Stromal cell of bone marrow (primary cell): ENCODE data around the gene SLC25A44.
"Not testable (repeated sequence)": the region's sequence is repeated elsewhere in the genome, so short reads cannot be mapped to it uniquely, and the experiment has no call there.

Experiments
- DNase-seq: peaks from one replicate; pipeline ENCODE4 v3.0.0-alpha.2; 2012; ENCODE audit warnings: low read depth

The SLC25A44 gene

GRCh38 chr1:156163712-156164111 lies 30.2 kb upstream of the SLC25A44 start:
- DNase-seq: no peak

DNA sequence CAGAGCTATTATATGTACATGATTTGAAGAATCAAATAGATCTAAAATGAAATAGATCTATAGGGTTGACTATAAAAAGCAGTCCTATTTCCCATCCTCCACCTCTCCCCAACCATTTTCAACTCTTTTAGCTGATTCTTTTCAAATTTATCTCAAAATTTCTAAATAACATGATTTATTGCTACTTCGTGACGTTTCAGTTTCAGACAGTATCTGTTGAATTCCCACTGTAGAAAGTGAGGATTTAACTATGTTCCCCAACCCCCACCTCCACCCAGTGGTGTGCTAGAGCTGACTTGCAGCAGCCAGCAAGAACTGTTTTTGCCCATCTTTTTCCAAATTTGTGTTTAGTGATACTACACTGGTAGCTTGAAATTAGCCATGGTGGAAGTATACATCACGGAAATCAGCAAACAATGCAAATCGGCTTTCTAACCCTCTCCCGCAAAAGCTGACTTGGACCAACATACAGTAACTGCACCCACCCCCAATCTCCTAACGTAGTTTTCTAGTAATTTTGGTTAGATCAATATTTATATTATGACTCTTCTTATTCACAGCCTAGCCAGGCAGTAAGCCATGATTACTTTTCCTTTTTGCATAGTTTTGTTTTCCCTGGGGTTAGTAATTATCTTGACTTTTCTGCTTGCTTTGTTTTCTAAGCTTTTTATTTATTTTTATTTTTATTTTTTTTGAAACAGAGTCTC lies 29.6 kb upstream of the SLC25A44 start:
- peak; percentile 48 for DNase-seq

DNA sequence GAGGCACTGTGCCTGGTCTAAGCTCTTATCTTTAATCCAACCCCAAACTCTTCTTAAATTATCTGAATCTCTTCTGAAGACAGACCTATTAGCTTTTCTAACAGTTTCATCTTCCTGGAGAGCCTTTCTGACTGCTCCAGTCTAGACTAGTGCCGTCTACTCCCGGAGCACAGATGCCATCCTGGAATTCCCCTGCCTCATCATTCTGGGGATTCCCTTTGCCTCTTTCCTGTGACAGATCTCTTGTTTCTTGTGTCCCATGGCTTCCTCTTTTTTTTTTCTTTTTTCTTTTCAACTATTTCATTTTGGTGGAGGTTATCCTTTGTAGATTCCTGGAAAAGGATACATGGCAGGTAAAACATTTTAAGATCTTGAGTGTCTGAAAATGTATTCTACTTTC lies 28.8 kb upstream of the SLC25A44 start:
- DNase-seq: no peak

DNA sequence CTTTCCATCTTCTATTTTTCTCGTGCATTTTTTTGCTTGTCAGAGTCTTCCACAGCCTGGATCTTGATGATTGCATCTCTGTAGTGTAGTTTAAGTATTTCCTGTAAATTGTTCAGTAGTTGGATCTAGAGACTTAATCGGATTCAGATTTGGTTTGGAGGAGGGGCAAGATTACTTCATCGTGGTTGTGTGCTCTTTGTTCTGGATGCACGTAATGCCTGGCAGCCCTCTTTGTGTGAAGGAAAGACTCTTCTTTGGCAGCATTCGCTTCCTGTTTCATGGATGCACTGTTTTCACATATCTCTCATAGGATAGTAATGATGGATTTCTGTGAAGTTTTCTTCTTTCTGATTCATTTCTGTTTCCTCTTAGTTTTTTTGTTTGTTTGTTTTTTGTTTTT lies 26.4 kb upstream of the SLC25A44 start:
- DNase-seq: no peak

- DNase-seq: no peak
Observed at GRCh38 chr1:156172696-156173470, 21.0 kb upstream of the SLC25A44 start.

DNA sequence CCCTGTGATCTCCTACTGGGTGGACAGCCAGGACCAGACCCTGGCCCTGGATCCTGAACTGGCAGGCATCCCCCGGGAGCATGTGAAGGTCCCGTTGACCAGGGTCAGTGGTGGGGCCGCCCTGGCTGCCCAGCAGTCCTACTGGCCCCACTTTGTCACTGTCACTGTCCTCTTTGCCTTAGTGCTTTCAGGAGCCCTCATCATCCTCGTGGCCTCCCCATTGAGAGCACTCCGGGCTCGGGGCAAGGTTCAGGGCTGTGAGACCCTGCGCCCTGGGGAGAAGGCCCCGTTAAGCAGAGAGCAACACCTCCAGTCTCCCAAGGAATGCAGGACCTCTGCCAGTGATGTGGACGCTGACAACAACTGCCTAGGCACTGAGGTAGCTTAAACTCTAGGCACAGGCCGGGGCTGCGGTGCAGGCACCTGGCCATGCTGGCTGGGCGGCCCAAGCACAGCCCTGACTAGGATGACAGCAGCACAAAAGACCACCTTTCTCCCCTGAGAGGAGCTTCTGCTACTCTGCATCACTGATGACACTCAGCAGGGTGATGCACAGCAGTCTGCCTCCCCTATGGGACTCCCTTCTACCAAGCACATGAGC lies 17.2 kb upstream of the SLC25A44 start:
- no peak for DNase-seq

DNA sequence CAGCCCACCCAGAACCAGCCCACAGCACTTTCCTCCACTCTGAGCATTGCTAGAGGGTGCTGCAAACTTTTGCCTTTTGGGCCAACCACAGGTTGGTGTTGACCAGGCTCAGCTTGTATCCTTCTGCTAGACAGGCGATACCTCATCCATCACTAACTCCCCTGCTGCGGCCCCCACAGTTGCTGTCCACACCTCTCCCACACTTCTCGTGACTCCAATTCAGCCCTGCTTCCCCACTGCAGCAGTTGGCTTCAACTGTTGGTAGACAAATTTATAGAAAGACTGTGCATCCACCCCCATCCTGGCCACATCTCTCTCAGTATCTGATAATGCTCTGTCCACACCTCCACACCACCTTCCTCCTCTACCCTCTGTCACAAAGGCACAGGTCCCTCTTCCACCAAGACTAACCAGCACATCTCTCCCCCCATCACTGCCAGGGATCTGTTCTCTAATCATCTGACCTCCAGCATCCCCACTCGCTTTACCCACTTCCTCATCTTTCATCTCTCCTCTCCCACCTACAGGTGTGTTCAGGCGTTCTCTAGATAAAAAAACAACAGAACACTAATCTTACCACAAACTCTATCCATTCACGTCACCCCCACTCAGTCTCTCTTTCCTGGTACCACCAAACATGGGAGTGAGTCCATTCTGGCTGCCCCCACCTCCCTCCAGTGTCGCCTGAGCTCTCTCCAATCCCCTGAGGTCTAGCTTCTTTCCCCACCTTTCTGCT lies 15.8 kb upstream of the SLC25A44 start:
- DNase-seq: no peak

DNA sequence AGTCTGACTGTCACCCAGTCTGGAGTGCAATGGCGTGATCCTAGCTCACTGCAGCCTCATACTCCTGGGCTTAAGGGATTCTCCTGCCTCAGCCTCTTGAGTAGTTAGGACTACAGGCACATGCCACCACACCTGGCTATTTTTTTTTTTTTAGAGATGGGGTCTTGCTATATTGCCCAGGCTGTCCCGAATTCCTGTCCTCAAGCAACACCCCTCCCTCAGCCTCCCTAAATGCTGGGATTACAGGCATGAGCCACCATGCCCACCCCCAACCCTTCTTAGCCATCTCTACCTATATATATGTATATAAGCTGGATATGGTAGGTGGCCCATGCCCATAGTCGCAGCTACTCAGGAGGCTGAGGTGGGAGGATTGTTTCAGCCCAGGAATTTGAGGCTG lies 13.4 kb upstream of the SLC25A44 start:
- DNase-seq: no peak

DNA sequence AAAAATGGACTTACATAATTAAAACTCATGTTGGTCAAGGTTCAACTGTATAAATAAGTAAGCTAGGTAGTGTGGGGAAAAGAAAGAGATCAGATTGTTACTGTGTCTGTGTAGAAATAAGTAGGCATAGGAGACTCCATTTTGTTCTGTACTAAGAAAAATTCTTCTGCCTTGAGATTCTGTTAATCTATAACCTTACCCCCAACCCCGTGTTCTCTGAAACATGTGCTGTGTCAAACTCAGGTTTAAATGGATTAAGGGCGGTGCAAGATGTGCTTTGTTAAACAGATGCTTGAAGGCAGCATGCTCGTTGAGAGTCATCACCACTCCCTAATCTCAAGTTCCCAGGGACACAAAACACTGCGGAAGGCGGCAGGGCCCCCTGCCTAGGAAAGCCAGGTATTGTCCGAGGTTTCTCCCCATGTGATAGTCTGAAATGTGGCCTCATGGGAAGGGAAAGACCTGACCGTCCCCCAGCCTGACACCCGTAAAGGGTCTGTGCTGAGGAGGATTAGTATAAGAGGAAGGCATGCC lies 12.4 kb upstream of the SLC25A44 start:
- DNase-seq: not testable (repeated sequence)

GRCh38 chr1:156182010-156182779 lies 11.7 kb upstream of the SLC25A44 start:
- DNase-seq: not testable (repeated sequence)

DNA sequence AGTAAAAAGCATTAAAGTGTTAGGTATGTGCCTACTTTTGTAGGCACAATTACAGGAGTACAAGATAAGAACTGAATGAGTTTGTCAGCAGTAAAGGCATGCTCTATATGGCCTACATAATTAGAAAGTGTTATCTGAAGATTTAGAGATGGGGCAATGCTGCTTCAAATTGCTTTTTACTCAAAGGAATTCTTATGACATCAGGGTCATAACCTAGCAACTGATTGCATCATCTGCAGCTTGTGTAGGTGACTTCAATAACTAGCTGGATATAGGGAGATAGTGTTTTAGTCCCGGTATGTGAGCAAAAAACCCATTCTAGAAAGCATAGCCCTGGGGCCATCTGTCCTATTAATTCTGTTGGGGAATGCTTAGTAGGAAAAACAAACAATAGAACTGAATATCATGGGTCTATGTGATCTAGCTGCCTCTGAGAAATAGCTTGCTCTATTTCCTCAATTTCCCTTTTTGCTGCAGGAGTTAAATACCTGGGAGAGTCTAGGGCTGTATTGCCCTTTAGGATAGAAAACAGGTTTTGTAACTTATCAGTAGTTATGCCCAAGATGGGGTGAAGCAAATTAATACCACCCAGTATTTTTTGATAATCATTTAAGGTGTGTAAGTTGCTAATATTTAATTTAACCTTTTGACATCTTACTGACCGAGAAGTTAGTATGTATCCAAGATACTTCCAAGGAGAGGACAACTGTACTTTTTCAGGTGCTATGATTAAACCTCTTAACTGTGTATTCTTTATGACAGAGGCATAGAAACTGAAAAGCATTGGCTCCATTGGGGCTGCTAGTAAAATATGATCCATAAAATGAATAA lies 7.3 kb upstream of the SLC25A44 start:
- not testable (repeated sequence) for DNase-seq

- not testable (repeated sequence) for DNase-seq
Observed at GRCh38 chr1:156190265-156190664, 3.6 kb upstream of the SLC25A44 start.

DNA sequence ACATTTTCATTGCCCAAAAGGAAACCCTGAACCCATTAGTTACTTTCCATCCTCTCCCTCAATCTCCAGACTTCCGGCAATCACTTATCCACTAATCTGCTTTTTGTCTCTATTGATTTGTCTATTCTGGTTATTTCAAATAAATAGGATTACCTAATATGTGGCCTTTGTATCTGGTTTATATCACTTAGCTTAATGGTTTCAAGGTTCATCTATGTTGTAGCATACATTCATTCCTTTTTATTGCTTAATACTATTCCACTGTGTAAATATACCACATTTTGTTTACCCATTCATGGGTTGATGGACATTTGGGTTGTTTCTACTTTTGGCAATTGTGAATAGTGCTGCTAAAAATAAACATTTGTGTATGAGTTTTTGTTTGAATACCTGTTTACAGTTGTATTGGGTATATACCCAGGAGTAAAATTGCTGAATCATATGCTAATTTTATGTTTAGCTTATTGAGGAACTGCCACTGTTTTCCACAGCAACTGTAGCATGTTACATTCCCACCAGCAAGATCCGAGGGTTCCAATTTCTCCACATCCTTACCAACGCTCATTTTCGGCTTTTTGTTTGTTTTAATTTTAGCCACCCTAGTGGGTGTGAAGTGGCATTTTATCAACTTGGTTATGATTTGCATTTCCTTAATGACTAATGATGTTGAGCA lies 2.5 kb upstream of the SLC25A44 start:
- DNase-seq: no peak

DNA sequence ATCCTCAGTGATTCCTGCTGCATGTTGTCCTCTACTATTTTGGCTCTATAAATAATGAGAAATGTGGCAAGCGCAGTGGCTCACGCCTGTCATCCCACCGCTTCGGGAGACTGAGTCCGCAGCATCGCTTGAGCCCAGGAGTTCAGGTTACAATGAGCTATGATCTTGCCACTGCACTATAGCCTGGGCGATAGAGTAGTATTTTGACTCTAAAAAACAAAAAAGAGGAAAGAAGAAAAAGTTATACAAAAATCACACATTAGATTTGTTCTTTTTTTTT lies 756 bp upstream of the SLC25A44 start:
- no peak for DNase-seq

GRCh38 chr1:156194300-156194652 lies 372 bp downstream of the SLC25A44 start:
- no peak for DNase-seq

- DNase-seq: no peak
Observed at GRCh38 chr1:156195853-156196252, 1.9 kb downstream of the SLC25A44 start.

DNA sequence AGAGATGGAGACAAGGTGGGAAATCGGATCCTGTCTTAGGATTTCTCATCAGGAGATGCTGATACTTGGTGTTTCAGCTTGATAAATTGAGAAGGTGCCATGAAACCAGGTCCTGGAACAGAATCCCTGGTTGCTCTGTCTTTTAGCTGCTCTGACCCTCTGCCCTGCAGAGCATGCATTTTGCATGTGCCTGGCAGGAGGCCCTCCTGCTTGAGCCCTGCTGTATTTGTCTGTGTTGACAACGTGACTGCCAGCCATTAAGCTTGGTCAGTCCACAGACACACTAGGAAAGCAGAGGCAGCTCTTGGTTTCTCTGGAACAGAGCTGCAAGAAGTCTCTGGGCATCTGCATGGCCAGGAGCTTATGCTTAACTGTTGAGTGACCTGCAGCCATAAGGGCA lies 2.5 kb downstream of the SLC25A44 start:
- no peak for DNase-seq

DNA sequence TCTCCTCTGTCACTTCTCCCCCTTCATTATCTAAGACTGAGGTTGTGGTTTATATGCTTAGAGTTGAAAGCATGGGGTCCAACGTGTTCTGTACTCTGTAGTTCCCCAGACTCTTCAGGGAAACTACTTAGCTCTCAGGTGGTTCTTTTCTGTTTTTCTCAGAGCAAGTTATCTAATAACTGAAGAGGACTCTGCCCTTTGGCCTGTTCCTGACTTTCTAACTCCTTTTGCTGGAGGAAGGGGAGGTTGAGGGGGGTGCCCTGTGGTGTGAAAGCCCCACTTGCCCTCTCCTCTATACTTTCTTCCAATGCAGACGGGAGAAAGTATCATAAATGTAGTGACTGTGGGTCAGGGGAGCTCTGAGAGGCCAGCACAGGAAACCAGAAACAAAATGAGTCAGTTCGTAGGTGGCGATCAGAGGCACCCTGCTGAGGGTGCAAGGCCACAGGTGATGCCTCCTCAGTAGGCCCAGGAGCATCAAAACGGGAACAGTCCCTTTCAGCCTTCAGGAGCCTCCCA lies 5.0 kb downstream of the SLC25A44 start:
- no peak for DNase-seq

DNA sequence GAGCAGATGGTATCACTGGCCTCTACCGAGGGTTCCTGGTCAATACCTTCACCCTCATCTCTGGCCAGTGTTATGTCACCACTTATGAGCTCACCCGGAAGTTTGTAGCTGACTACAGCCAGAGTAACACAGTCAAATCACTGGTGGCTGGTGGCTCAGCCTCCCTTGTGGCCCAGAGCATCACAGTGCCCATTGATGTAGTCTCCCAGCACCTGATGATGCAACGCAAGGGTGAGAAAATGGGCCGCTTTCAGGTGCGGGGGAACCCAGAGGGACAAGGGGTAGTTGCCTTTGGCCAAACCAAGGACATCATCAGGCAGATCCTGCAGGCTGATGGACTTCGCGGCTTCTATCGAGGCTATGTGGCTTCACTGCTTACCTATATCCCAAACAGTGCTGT lies 6.1 kb downstream of the SLC25A44 start:
- no peak for DNase-seq

GRCh38 chr1:156203331-156203730 lies 9.4 kb downstream of the SLC25A44 start:
- DNase-seq: no peak
